Erythroblast (primary cell): ENCODE measurements around the gene MUC5B.

Experiments
- DNase-seq, 2 experiments: peaks; one replicate each; lab custom pipeline; 2025; lab: John Stamatoyannopoulos, UW
- GATA1 ChIP-seq: IDR thresholded peaks from 2 replicates; pipeline ENCODE4 v1.6.1; 2011; ENCODE audit warnings: low read depth, mild to moderate bottlenecking, control low read depth, low read length, moderate library complexity
- POLR2A ChIP-seq: IDR thresholded peaks from 2 replicates; pipeline ENCODE4 v1.6.1; 2011; ENCODE audit warnings: mild to moderate bottlenecking, low read length

Gene MUC5B

GRCh38 chr11:1285876-1286275 is 63.0 kb downstream of the MUC5B start:
- DNase-seq: no peak
- TF ChIP-seq POLR2A (no peak), GATA1 (no peak)

- DNase-seq: no peak
- TF ChIP-seq GATA1 (no peak), POLR2A (no peak)
Observed at GRCh38 chr11:1287928-1288327, 65.1 kb downstream of the MUC5B start.

- no peak for DNase-seq
- TF ChIP-seq POLR2A: no peak
- TF ChIP-seq GATA1: no peak
Observed at GRCh38 chr11:1288426-1289151, 65.7 kb downstream of the MUC5B start.

DNA sequence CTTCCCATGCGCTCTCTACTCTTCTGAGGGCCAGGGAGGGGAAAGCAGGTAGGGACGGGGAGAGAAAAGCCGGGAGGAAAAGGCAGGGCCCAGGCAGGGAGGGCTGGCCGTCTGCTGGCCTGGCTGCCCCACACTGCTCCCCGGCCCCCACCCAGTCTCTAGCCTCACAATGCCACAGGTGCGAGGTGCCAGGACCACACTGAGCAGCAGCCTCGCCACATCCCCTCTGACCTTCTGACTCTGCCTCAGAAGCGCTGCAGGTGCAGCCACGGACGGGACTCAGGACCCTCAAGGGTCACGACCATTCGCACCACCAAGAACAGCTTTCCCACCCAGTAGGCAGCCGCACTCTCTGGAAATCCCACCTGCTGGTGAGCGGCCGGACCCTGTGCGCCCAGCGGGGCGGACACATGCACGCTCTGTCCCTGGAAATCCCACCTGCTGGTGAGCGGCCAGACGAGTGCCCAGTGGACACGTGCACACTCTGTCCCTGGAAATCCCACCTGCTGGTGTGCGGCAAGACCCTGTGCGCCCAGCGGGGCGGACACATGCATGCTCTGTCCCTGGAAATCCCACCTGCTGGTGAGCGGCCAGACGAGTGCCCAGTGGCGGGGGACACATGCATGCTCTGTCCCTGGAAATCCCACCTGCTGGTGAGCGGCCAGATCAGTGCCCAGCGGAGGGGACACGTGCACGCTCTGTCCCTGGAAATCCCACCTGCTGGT is 66.5 kb downstream of the MUC5B start:
- DNase-seq: no peak
- TF ChIP-seq GATA1: no peak
- TF ChIP-seq POLR2A: no peak

GRCh38 chr11:1290052-1291040 is 67.5 kb downstream of the MUC5B start:
- TF ChIP-seq GATA1 (no peak), POLR2A (no peak)
- no peak for DNase-seq

DNA sequence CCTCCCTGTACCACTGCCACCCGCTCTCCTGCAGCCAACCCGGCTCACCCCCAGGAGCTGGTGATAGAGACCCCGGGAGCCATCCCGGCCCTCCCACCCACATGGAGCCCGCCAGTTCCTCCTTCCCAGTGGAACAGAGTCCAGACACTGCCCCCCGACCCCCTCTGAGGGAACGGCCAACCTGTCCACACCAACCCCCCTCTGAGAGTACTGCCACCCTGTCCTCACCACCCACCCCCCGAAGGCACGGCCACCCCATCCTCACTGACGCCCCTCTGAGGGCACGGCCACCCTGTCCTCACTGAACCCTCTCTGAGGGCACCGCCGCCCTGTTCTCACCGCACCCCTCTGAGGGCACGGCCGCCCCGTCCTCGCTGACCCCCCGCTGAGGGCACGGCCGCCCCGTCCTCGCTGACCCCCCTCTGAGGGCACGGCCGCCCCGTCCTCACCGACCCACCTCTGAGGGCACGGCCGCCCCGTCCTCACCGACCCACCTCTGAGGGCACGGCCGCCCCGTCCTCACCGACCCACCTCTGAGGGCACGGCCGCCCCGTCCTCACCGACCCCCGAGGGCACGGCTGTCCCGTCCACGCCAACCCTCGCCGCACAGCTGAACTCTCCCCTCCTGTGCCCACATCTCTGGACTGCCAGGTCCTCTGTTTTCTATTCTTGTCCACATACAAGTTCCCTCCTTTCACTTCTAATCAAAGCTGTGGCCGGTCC is 68.6 kb downstream of the MUC5B start:
- no peak for DNase-seq
- TF ChIP-seq POLR2A: no peak
- no peak for TF ChIP-seq GATA1

GRCh38 chr11:1292018-1292643 is 69.3 kb downstream of the MUC5B start:
- TF ChIP-seq POLR2A (no peak), GATA1 (no peak)
- no peak for DNase-seq

GRCh38 chr11:1292644-1293618 is 70.1 kb downstream of the MUC5B start:
- TF ChIP-seq GATA1 (no peak), POLR2A (no peak)
- DNase-seq: no peak

DNA sequence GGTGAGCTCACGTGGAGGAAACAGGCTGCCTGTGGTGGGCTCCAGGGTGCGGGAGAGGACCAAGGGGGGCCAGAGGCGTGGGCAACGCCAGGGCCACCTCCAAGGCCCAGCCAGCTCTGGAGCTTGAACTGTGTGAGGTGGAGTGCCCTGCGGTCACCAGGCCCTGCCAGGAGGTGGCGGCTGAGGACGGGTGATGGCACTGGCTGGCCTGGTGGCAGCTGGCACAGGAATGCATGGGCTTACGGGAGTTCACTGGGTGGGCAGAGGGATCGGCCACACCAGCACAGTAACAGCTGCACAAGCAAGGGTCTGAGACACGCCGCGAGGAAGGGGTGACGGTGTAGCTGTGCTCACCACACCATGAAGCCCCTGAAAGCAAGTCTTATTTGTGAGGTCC is 70.8 kb downstream of the MUC5B start:
- peak in 1 of 2 experiments; percentile 20 for DNase-seq

DNA sequence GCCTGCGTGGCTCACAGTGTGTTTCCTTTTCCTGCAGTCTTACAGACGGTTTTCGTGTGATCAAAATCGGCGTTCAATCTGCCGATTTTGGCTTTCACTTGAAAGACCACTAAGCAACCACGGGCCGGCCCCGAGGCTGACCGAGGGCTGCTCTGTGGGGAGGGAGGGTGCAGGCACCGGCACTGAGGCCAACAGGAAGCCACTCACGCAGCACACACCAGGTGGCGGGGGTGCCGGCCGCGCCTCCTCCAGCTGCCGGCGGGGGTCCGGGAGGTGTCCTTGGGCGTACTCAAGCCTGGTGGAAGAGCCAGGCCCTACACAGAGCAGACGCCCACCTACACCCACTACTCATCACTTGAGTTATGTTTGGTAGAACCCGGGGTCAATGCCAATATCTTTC is 72.2 kb downstream of the MUC5B start:
- no peak for DNase-seq
- no peak for TF ChIP-seq GATA1
- TF ChIP-seq POLR2A: no peak

More for the DNA sequence above, 70.8 kb downstream of the MUC5B start:
- TF ChIP-seq POLR2A: no peak
- TF ChIP-seq GATA1: no peak

DNA sequence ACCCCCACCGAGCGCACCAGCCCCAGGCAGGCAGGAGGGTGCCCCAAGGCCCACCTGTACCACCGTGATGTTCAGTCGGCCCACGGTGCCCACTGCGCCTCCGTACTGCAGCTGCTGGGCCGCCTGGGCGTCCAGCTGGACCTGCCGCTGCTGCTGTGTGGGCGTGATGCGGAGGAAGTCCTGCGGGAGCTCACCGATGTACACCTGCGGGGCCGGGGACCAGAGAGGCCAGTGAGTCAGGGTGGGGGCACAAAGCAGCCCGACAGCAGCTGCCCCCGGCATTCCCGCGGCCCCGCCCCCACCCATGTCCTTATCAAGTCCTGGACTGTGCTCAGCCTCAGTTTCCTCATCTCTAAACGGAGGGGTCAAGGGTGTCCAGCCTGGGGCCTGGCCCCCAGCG is 72.7 kb downstream of the MUC5B start:
- no peak for TF ChIP-seq GATA1
- TF ChIP-seq POLR2A: no peak
- no peak for DNase-seq
